CD8-positive, alpha-beta memory T cell (primary cell): ENCODE measurements around the gene RUNDC1. TPM values are rescaled to one million over a fixed set of nuclear protein-coding genes. Genes with fewer than 3 reads are reported as not detected.

Source experiments
- CTCF ChIA-PET: fragments of 350-600 bp; sonication (Branson Sonifier 250); formaldehyde crosslinking; loops from one replicate; lab custom pipeline; 2021; ENCODE audit warnings: antibody characterized with exemption; lab: Charles Lee
- POLR2A ChIA-PET: fragments of 350-600 bp; sonication (Branson Sonifier 250); formaldehyde crosslinking; loops from one replicate; lab custom pipeline; 2021; ENCODE audit warnings: antibody characterized with exemption; lab: Charles Lee
- DNase-seq, 5 donors: peaks; one replicate each; pipeline versions ENCODE4 v3.0.0 to v3.0.0-alpha.2; 2020 to 2022; ENCODE audit warnings: mixed read lengths in 1 of 5
- H3K27ac ChIP-seq: one replicate; pipeline ENCODE4 v1.7.0; 2013; ENCODE audit warnings: low read depth, mild to moderate bottlenecking, low read length, moderate library complexity
- H3K27me3 ChIP-seq: 2 replicates; pipeline ENCODE4 v1.7.0; 2013; ENCODE audit warnings: low read length, mild to moderate bottlenecking; ENCODE audit not compliant: insufficient read depth, poor library complexity, severe bottlenecking
- H3K36me3 ChIP-seq: 2 replicates; pipeline ENCODE4 v1.7.0; 2013; ENCODE audit warnings: mild to moderate bottlenecking, low read length, moderate library complexity; ENCODE audit not compliant: insufficient read depth
- H3K4me1 ChIP-seq: 2 replicates; pipeline ENCODE4 v1.7.0; 2013; ENCODE audit warnings: mild to moderate bottlenecking, low read length, moderate library complexity; ENCODE audit not compliant: insufficient read depth
- H3K4me3 ChIP-seq: 2 replicates; pipeline ENCODE4 v1.7.0; 2013; ENCODE audit warnings: mild to moderate bottlenecking, low read length
- H3K9me3 ChIP-seq: 2 replicates; pipeline ENCODE4 v1.7.0; 2013; ENCODE audit warnings: mild to moderate bottlenecking, low read length
- H3K27ac Mint-ChIP-seq, 8 donors: one replicate each; pipeline ENCODE4 v1.8.0; 2020 to 2021; ENCODE audit warnings: mixed read lengths in 8 of 8, mild to moderate bottlenecking in 6 of 8, inconsistent platforms in 3 of 8, moderate library complexity in 3 of 8
- H3K27me3 Mint-ChIP-seq, 2 donors: one replicate each; pipeline ENCODE4 v1.8.0; 2020 to 2021; ENCODE audit warnings: mixed read lengths in 2 of 2, mild to moderate bottlenecking in 1 of 2, moderate library complexity in 1 of 2
- H3K36me3 Mint-ChIP-seq, 3 donors: one replicate each; pipeline ENCODE4 v1.8.0; 2020 to 2021; ENCODE audit warnings: mixed read lengths in 3 of 3, inconsistent platforms in 1 of 3, mild to moderate bottlenecking in 1 of 3
- H3K4me1 Mint-ChIP-seq, 3 donors: one replicate each; pipeline ENCODE4 v1.8.0; 2020 to 2021; ENCODE audit warnings: mixed read lengths in 3 of 3, inconsistent platforms in 1 of 3, mild to moderate bottlenecking in 1 of 3
- H3K4me3 Mint-ChIP-seq, 7 donors: one replicate each; pipeline ENCODE4 v1.8.0; 2020 to 2021; ENCODE audit warnings: mixed read lengths in 7 of 7, mild to moderate bottlenecking in 6 of 7, moderate library complexity in 4 of 7, inconsistent platforms in 2 of 7
- H3K9me3 Mint-ChIP-seq, 5 donors: one replicate each; pipeline ENCODE4 v1.8.0; 2020 to 2022; ENCODE audit warnings: mixed read lengths in 5 of 5, mild to moderate bottlenecking in 3 of 5, moderate library complexity in 2 of 5, inconsistent platforms in 1 of 5
- polyA plus RNA-seq: library from polyadenylated mRNA; unstranded; fragments of 300-500 nt; fragmentation: Illumina TruSeq; gene quantifications from one replicate; pipeline ENCODE4 v1.2.3, GENCODE V29; 2021
- total RNA-seq, 2 experiments: library from RNA; stranded (reverse); gene quantifications; one replicate each; pipeline ENCODE4 v1.2.3, GENCODE V29; 2021

RUNDC1 gene
- total and polyA plus RNA-seq, 3 experiments from 2014 or later, result 12.8 to 22.4 (median 13.1) TPM

DNA sequence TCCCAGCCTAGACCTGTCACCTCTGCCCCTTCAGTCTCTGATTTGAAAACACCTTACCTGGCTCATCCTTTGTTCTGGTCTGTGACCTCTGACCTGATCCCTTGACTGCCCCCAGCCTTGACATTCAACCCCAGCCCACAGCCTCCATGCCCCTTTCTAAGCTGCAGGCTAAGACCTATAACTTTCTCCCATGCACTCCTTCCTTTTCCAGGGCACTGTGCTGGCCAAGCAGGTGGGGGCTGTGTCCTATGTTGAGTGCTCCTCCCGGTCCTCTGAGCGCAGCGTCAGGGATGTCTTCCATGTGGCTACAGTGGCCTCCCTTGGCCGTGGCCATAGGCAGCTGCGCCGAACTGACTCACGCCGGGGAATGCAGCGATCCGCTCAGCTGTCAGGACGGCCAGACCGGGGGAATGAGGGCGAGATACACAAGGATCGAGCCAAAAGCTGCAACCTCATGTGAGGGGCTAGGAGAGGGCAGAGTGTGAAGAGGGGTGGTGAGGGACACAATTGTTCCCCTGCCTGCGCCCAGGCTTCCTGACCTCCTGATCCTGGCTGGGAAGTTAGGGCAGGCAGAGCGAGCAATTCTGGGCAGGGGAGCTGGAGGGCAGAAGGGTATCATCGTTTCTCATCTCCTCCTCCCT is 48.0 kb downstream of the RUNDC1 start:
- H3K36me3 ChIP-seq, result no peaks in the 10 kb centered on the region
- H3K4me3 Mint-ChIP-seq, result peak overlapping the region in 1 of 7 donors; percentile 53
- no peak for DNase-seq
- H3K4me1 Mint-ChIP-seq, result peaks cover 8 to 11% (median 9%) of the 10 kb centered on the region in 3 donors
- ChIA-PET CTCF (interaction anchor here (1.0 kb wide), 1 partner anchor 30 kb away, joined by 3 read pairs; the partner anchor contains the start of gene RPL27), POLR2A (no interaction called here)
- H3K27me3 Mint-ChIP-seq, result peaks cover 0 to 3% of the 10 kb centered on the region in 2 donors
- H3K27ac Mint-ChIP-seq, result peak overlapping the region in 2 of 8 donors; percentile 37 to 52
- no peak overlapping the region for H3K4me3 ChIP-seq
- peaks cover 10% of the 10 kb centered on the region for H3K4me1 ChIP-seq
- no peak overlapping the region for H3K27ac ChIP-seq
- H3K9me3 ChIP-seq, result no peaks in the 10 kb centered on the region
- no peaks in the 10 kb centered on the region for H3K9me3 Mint-ChIP-seq
- H3K36me3 Mint-ChIP-seq, result peaks cover 0 to 2% (median 0%) of the 10 kb centered on the region in 3 donors
- H3K27me3 ChIP-seq, result no peaks in the 10 kb centered on the region

DNA sequence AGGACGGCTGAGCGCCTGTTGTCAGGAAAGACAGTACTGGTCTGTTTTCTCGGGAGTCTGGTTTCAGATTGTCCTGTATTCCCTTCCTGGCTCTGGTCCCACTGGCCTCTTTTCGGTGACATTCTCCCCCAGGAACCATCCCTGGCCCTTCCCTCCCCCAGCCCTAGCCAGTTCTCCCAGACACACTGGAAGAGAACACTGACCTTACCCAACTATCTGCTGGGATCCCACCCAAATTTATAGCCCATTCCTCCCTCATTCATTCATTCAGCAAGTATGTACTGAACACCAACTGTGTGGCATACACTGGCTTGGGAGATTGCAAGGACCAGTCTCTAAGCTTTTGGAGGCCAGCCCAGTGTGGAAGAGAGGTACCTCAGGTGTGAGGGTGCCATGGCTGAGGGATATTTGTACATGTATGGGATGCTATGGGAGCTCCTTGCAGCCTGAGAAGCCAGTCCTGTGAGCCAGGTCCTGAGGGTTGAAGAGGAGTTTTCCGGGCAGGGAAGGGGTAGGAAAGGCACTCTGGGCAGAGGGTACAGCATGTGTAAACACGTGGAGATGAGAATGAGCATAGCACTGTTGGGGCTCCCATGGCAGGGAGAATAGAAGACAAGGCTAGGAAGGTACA is 49.9 kb downstream of the RUNDC1 start:
- H3K4me3 Mint-ChIP-seq, result peak overlapping the region in 1 of 7 donors; percentile 58
- H3K9me3 Mint-ChIP-seq, result no peaks in the 10 kb centered on the region
- peak overlapping the region in 2 of 8 donors; percentile 55 to 58 for H3K27ac Mint-ChIP-seq
- H3K4me1 Mint-ChIP-seq, result peaks cover 0 to 3% (median 0%) of the 10 kb centered on the region in 3 donors
- CTCF ChIA-PET, result interaction anchor here (1.0 kb wide), 1 partner anchor 32 kb away, joined by 4 read pairs; the partner anchor contains the start of gene RPL27
- no peaks in the 10 kb centered on the region for H3K9me3 ChIP-seq
- POLR2A ChIA-PET, result interaction anchor here (0.6 kb wide), 2 partner anchors 17 to 424 kb away, joined by 3 to 5 read pairs; no protein-coding TSS in a partner anchor
- no peaks in the 10 kb centered on the region for H3K36me3 ChIP-seq
- no peaks in the 10 kb centered on the region for H3K27me3 ChIP-seq
- H3K27ac ChIP-seq, result no peak overlapping the region
- no peak overlapping the region for H3K4me3 ChIP-seq
- DNase-seq, result no peak
- peaks cover 0 to 3% of the 10 kb centered on the region in 2 donors for H3K27me3 Mint-ChIP-seq
- no peaks in the 10 kb centered on the region for H3K36me3 Mint-ChIP-seq
- no peaks in the 10 kb centered on the region for H3K4me1 ChIP-seq

DNA sequence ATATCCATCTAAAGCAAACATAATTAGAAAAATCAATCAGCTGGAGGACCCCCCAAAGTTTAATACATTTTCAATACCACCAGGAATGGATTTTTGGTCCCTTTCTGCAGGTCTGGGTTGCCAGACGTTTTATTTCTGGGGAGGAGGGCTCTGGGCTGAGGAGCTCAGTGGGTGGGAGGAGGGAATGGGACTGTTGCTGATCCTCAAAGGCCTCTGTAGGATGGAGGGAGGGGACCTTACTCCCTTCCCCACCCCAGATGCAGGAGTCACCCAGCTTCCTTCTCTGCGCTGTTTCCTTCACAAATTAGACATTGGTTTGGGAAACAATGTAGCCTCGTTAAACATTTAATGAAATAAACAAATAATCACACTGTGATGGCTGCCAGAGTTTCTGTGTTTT is 51.3 kb downstream of the RUNDC1 start:
- Histone ChIP-seq H3K36me3 (no peaks in the 10 kb centered on the region), H3K9me3 (no peaks in the 10 kb centered on the region), H3K27me3 (no peaks in the 10 kb centered on the region), H3K27ac (no peak overlapping the region), H3K4me3 (no peak overlapping the region), H3K4me1 (no peaks in the 10 kb centered on the region)
- no peaks in the 10 kb centered on the region for H3K36me3 Mint-ChIP-seq
- no peak for DNase-seq
- CTCF ChIA-PET, result interaction anchor here (1.4 kb wide), 1 partner anchor 452 kb away, joined by 3 read pairs; the partner anchor contains the start of gene DHX8
- no peaks in the 10 kb centered on the region for H3K4me1 Mint-ChIP-seq
- H3K27me3 Mint-ChIP-seq, result peaks cover 0 to 3% of the 10 kb centered on the region in 2 donors
- H3K9me3 Mint-ChIP-seq, result no peaks in the 10 kb centered on the region
- POLR2A ChIA-PET, result no interaction called here
- H3K4me3 Mint-ChIP-seq, result no peak overlapping the region
- H3K27ac Mint-ChIP-seq, result peak overlapping the region in 1 of 8 donors; percentile 41

DNA sequence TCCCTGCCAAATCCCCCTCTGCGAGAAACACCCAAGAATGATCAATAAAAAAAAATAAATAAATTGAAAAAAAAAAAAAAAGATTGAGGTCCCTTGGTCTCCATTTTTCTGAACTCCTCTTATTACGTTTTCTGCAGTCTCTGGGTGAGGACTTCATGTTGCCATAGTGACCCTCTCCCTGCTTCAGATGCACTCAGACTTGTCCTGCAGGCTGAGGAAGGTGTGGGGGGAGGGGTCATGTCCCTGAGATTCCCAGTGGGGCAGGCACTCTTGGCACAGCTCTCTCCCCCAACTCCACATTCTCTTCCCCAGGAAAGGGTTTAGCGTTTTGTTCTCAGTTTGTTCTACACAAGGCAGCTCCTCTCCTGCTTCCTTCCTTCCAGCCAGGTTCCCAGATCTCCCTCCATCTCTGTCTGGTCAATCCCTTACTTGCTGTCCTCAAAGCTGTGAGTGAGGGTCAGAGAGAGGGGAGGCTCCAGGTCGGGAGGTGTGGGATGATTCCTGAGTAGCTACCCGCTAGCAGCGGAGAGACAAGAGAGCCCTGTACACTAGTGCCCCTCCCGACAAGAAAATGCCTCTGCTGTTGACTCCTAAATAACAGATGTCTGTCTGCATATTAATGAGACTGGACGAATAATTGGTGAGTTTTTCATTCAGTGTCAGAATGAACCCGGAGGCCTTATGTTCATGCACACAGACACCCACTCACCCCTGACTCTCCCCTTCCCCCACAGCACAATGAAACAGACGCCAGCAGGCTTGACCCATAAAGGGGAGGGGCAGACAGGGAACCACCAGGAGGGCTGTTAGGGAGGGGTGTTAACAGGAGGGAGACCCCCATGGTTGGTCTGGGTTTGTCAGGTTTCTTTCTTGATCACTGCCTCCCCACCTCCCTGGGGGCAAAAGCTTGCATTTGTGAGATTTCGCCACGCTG is 53.9 kb downstream of the RUNDC1 start:
- peaks cover 0 to 2% of the 10 kb centered on the region in 2 donors for H3K27me3 Mint-ChIP-seq
- no peaks in the 10 kb centered on the region for H3K4me1 Mint-ChIP-seq
- H3K36me3 Mint-ChIP-seq, result no peaks in the 10 kb centered on the region
- no peak overlapping the region for H3K4me3 Mint-ChIP-seq
- no peaks in the 10 kb centered on the region for H3K9me3 ChIP-seq
- no peak overlapping the region for H3K27ac ChIP-seq
- no peak overlapping the region for H3K27ac Mint-ChIP-seq
- CTCF ChIA-PET, result interaction anchor here (0.8 kb wide), 1 partner anchor 10 kb away, joined by 3 read pairs; no protein-coding TSS in a partner anchor
- H3K9me3 Mint-ChIP-seq, result no peaks in the 10 kb centered on the region
- H3K27me3 ChIP-seq, result no peaks in the 10 kb centered on the region
- POLR2A ChIA-PET, result no interaction called here
- no peak for DNase-seq
- no peaks in the 10 kb centered on the region for H3K36me3 ChIP-seq
- H3K4me3 ChIP-seq, result no peak overlapping the region
- no peaks in the 10 kb centered on the region for H3K4me1 ChIP-seq

DNA sequence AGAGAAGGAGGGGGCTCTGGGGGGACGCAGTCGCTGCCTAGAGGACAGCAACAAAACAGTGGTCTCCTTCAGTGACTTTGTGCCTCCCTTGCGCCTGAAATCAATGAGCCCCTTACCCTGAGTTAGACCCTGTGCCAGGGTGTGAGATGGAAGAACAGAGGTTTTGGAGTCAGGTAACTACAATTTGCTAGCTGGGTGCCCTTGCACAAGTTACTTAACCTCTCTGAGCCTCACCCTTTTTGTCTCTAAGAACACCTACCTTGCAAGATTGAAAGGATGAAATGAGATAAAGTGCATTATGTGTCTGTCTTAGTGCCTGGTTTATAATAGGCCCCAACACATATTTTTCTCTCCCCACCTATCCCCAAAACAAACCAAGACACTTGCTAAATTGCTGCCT is 54.5 kb downstream of the RUNDC1 start:
- H3K9me3 Mint-ChIP-seq, result no peaks in the 10 kb centered on the region
- ChIA-PET POLR2A (no interaction called here), CTCF (no interaction called here)
- no peaks in the 10 kb centered on the region for H3K27me3 ChIP-seq
- H3K27me3 Mint-ChIP-seq, result peaks cover 0 to 2% of the 10 kb centered on the region in 2 donors
- H3K27ac ChIP-seq, result no peak overlapping the region
- no peaks in the 10 kb centered on the region for H3K4me1 ChIP-seq
- H3K36me3 ChIP-seq, result no peaks in the 10 kb centered on the region
- H3K4me3 Mint-ChIP-seq, result no peak overlapping the region
- no peaks in the 10 kb centered on the region for H3K36me3 Mint-ChIP-seq
- no peak for DNase-seq
- H3K4me1 Mint-ChIP-seq, result no peaks in the 10 kb centered on the region
- no peaks in the 10 kb centered on the region for H3K9me3 ChIP-seq
- peak overlapping the region in 2 of 8 donors; percentile 29 to 72 for H3K27ac Mint-ChIP-seq
- no peak overlapping the region for H3K4me3 ChIP-seq

DNA sequence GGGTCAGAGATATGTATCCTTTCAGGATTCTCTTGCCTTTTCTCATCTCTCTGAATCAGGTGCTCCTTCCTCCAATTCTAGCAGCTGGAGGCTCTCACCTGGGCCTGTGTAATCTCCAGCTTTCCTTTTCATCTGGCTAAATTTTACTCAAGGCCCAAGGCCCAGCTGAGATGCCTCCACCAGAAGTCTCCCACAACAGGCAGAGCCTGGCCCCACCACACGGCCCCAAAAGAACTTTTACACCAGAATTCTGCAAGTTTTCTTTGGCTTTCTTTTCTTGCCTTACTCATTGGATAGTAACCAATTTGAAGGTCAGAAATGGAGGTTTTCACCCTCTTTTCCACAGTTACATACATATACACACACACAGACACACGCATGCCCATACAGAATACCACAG is 59.3 kb downstream of the RUNDC1 start:
- Mint-ChIP-seq H3K27me3 (no peaks in the 10 kb centered on the region), H3K36me3 (no peaks in the 10 kb centered on the region), H3K4me3 (no peak overlapping the region), H3K27ac (no peak overlapping the region), H3K9me3 (no peaks in the 10 kb centered on the region), H3K4me1 (no peaks in the 10 kb centered on the region)
- Histone ChIP-seq H3K36me3 (no peaks in the 10 kb centered on the region), H3K27me3 (no peaks in the 10 kb centered on the region), H3K4me1 (no peaks in the 10 kb centered on the region), H3K4me3 (no peak overlapping the region), H3K9me3 (no peaks in the 10 kb centered on the region), H3K27ac (no peak overlapping the region)
- CTCF ChIA-PET, result no interaction called here
- POLR2A ChIA-PET, result interaction anchor here (0.6 kb wide), 1 partner anchor 55 kb away, joined by 3 read pairs; no protein-coding TSS in a partner anchor
- no peak for DNase-seq

DNA sequence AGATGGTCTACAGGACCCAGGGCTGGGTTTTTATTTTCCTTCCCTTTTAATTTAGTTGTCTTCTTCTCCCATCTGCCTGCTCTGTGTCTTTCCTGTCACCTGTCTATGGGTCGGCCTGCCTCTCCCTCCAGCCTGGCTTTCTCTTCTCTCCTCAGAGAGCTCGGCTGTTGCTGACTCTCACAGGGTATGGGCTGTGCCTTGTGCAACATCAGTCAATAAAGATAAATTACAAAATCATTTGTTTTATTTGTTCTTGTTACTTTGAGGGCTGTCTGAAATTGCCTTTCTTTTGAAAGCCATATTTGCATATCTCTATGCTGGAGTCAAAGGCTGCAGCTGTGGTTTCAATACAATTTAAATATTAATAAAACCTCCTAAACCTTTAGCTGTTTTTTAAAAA is 60.3 kb downstream of the RUNDC1 start:
- Histone ChIP-seq H3K27me3 (no peaks in the 10 kb centered on the region), H3K4me3 (no peak overlapping the region), H3K36me3 (no peaks in the 10 kb centered on the region), H3K9me3 (no peaks in the 10 kb centered on the region), H3K4me1 (no peaks in the 10 kb centered on the region), H3K27ac (no peak overlapping the region)
- no peaks in the 10 kb centered on the region for H3K4me1 Mint-ChIP-seq
- CTCF ChIA-PET, result no interaction called here
- no peaks in the 10 kb centered on the region for H3K27me3 Mint-ChIP-seq
- no peaks in the 10 kb centered on the region for H3K9me3 Mint-ChIP-seq
- POLR2A ChIA-PET, result no interaction called here
- H3K27ac Mint-ChIP-seq, result peak overlapping the region in 2 of 8 donors; percentile 67 to 88
- H3K36me3 Mint-ChIP-seq, result no peaks in the 10 kb centered on the region
- DNase-seq, result no peak
- no peak overlapping the region for H3K4me3 Mint-ChIP-seq
